ENCODE results near the gene DLG1.
A peak's percentile ranks its signal among the peaks of the same experiment; 100 is the strongest.
"Not testable (repeated sequence)": the region's sequence is repeated elsewhere in the genome, so short reads cannot be mapped to it uniquely, and the experiment has no call there.

The DLG1 gene

GRCh38 chr3:197103766-197104165 lies 194.6 kb downstream of the DLG1 start:
- no peak for DNase-seq (ENCODE audit: low read depth)

GRCh38 chr3:197093871-197094270 lies 204.5 kb downstream of the DLG1 start:
- no peak for DNase-seq (ENCODE audit: low read depth)

- DNase-seq (ENCODE audit: low read depth) = no peak
Observed at GRCh38 chr3:197088370-197088769, 210.0 kb downstream of the DLG1 start.

GRCh38 chr3:197085137-197085536 lies 213.3 kb downstream of the DLG1 start:
- DNase-seq (ENCODE audit: low read depth) = no peak

GRCh38 chr3:197083486-197083885 lies 214.9 kb downstream of the DLG1 start:
- DNase-seq (ENCODE audit: low read depth) = peak; percentile 54

GRCh38 chr3:197082871-197083270 lies 215.5 kb downstream of the DLG1 start:
- DNase-seq (ENCODE audit: low read depth) = no peak

GRCh38 chr3:197080344-197080743 lies 218.1 kb downstream of the DLG1 start:
- no peak for DNase-seq (ENCODE audit: low read depth)

GRCh38 chr3:197076415-197076814 lies 222.0 kb downstream of the DLG1 start:
- DNase-seq (ENCODE audit: low read depth) = no peak

GRCh38 chr3:197068077-197068476 lies 230.3 kb downstream of the DLG1 start:
- DNase-seq (ENCODE audit: low read depth) = no peak

- DNase-seq (ENCODE audit: low read depth) = no peak
Observed at GRCh38 chr3:197064771-197065170, 233.6 kb downstream of the DLG1 start.

- no peak for DNase-seq (ENCODE audit: low read depth)
Observed at GRCh38 chr3:197062446-197062845, 236.0 kb downstream of the DLG1 start.

GRCh38 chr3:197051637-197052036 lies 246.8 kb downstream of the DLG1 start:
- not testable (repeated sequence) for DNase-seq (ENCODE audit: low read depth)

GRCh38 chr3:197050511-197050910 lies 247.9 kb downstream of the DLG1 start:
- DNase-seq (ENCODE audit: low read depth) = no peak

- no peak for DNase-seq (ENCODE audit: low read depth)
Observed at GRCh38 chr3:197042539-197042938, 255.9 kb downstream of the DLG1 start.

GRCh38 chr3:197041875-197042488 lies 256.4 kb downstream of the DLG1 start:
- no peak for DNase-seq (ENCODE audit: low read depth)

- DNase-seq (ENCODE audit: low read depth) = no peak
Observed at GRCh38 chr3:197040658-197041057, 257.8 kb downstream of the DLG1 start.

GRCh38 chr3:197038679-197039462 lies 259.5 kb downstream of the DLG1 start:
- no peak for DNase-seq (ENCODE audit: low read depth)

GRCh38 chr3:197035577-197035976 lies 262.8 kb downstream of the DLG1 start:
- DNase-seq (ENCODE audit: low read depth) = no peak

GRCh38 chr3:197034778-197035177 lies 263.6 kb downstream of the DLG1 start:
- not testable (repeated sequence) for DNase-seq (ENCODE audit: low read depth)

GRCh38 chr3:197033764-197034163 lies 264.6 kb downstream of the DLG1 start:
- DNase-seq (ENCODE audit: low read depth) = not testable (repeated sequence)

- peak; percentile 94 for DNase-seq (ENCODE audit: low read depth)
Observed at GRCh38 chr3:197031315-197032285, 266.8 kb downstream of the DLG1 start.
